GM21447 (cell line): ENCODE measurements around the gene ATL1.

ENCODE experiments used
- ATAC-seq: cut with Tn5 transposase; IDR thresholded peaks from one replicate; pipeline ENCODE4 v1.9.1; 2021; ENCODE audit not compliant: unreplicated experiment

ATL1 gene

DNA sequence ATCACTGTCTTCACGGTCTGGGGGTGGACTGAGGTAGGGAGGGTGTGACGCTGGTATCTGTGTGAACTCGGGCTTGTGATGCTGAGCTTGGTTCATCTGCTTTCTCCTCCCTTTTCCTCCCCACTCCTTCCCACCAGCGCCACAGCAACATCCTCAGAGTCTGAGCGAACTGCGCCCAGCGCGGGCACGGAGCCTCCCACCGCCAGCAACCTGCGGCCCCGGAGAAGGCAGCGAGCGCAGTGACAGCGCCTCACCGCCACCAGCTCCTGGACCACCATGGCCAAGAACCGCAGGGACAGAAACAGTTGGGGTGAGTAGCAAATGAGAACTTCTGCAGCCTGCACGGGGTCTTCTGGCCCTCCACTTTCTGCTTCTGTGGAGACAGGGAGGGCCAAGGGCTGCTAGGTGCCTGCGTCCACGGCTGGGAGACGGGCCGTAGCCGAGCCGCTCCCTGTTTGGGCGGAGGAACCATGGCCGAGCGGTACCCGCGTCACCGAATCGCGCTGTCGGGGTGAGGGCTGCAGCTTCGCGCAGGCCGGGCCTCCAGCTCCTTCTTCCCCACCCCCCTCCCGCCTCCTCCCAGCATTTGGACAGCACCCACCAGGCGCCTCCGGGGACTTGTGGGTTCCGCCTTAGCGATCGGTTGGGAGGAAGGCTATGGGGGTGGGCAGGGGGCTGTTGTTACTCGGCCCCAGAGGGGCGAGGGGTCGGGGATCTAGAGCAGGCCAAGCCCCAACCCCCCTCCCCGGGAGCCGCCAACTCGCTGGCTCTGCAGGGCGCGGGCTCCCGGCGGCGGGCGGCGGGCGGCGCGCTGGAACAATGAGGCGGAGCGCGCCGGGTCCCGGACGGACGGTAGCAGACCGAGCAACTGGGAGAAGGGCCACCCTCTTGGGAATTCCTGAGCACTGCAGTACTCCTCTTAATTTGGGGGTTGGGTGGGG is at the start of gene ATL1:
ATL1 (plus strand) TSS at position 156 of the 941 bp plus-strand sequence; CDS start at position 277, 121 bp downstream.
- no peak for ATAC-seq

DNA sequence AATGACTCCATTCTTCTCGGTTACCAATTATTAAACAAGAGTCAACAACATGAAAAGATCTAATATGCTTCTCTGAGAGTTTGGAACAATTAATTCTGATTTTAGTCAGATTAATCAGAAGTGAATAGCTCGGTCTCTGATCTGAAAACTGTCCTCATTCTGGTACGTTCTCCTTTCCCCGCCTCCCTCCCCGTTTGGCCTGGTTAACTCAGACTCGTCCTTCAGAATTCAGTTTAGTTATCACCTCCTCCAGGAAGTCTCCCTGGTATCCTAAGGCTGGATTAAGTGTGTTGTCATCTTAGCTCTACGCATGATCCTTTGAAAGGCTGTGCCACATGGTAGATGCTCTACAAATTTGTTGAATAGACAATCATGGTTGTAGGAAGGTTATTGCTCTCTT is 49.8 kb upstream of the ATL1 start:
- ATAC-seq, result no peak

DNA sequence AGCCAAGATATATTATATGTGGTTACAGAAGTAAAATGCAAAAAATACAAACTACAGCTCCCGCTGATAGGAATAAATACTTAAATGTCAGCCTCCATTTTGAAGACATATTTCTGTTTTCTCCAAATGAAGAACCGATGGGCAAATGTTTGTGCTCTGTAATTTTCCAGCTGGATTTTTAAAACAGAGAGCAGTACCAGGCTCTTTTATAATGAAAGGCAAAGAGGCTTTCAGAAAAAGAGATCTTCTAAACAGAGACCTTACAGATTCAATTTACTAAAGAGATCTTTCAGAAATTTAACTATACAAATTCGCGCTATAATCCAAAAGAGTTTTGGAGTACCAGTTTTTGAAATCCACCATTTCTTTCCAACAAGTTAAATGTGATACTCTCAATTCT is 47.5 kb upstream of the ATL1 start:
- no peak for ATAC-seq

DNA sequence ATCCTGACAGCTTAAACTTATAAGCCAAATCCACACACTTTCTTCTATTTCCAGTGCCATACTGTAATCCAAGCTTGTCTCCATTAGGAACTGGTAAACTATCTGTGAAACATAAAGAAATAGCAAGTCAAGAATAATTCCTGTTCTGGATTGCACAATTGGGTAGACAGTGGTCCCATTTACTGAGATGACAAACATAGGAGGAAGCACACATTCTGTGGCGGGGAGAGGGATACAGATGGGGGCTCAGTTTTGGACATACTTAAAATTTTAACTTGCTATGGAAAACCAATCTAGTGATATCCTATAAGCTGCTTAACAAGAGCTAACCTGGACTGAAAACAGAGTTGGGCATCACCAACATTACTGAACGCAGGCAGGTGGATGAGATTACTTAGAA is 43.9 kb upstream of the ATL1 start:
- ATAC-seq, result no peak

DNA sequence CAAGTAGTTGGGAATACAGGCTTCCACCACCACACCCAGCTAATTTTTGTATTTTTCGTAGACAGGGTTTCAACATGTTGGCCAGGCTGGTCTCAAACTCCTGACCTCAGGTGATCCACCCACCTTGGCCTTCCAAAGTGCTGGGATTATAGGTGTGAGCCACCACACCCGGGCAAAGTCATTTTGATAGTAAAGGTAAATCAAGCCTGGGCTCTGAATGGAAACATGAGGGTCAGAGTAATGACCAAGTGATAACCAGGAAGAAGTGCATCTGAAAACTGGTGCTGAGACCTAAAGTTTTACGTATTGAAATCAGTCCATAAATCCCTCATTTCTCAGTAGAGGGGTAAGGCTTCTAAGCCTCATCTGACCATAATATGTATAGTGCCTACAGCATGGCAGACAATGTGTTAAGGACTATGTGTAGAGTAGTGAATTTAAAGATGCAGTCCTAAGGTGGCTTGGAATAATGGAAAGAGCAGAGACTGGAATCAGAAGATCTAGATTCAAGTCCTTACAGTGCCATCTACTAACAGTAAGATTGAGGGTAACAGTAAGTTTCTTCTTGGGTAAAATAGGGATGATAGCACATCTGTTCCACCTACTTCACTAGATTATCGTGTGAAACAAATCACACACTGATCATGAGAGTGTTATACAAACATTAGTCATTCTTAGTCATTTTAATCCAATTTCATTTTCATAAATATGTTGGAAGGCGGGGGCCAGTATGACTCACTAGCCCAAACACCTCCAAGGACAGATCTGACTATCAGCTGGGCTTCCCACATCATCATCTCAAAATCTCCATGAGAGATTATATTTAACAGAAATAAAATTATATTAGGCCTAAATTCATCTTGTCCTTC is 38.8 kb upstream of the ATL1 start:
- ATAC-seq, result peak; percentile 67

DNA sequence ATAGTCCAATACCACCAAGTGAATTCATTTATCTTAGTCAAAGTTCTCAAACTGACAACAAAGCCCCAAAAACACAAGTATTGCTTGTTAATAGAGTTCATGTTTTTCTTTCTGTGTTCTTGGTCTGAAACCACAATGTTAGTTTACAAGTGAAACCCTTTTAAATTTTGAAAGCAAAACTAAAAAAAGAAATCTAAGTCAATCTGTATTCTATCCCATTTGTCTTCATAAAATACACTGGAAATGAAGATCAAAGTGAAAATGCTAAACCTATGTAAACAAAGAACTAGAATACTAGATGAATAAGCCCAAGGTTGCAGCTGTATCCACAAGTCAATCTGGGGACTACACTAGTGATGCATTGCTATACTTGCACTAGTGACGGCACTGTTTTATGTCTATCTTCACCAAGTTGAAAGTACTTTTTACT is 38.0 kb upstream of the ATL1 start:
- ATAC-seq, result peak; percentile 58

DNA sequence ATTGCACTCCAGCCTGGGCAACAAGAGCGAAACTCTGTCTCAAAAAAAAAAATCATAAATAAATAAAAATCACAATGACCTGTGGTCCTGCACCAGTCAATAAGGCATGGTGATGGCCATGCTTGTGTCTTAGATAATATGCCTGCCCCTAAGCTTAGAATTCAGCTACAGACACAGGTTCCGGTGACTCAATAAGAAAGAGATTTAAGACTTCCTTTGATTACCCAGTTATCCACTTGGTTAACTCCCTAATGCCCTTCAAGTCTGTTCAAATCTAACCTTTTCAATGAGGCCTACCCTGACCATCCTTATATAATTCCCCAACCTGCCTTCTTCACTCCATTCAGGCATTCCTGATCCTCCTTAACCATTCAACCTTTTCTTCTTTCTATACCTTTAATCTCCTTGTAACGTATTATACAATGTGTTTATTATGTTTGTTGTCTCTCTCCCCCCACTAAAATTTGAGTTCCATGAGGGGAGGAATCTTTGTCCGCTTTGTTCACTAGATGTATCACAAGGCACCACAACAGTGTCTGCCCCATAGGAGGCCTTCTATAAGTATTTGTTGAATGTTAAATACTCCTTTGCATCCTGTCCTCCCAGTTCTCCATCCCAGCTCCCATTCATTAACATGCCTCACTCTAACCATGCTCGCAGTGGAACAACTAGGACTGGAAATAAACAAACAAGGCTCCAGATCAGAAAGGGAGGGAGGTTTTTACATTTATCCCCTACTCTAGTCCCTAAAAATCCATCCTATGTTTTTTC is 36.5 kb upstream of the ATL1 start:
- ATAC-seq, result no peak

DNA sequence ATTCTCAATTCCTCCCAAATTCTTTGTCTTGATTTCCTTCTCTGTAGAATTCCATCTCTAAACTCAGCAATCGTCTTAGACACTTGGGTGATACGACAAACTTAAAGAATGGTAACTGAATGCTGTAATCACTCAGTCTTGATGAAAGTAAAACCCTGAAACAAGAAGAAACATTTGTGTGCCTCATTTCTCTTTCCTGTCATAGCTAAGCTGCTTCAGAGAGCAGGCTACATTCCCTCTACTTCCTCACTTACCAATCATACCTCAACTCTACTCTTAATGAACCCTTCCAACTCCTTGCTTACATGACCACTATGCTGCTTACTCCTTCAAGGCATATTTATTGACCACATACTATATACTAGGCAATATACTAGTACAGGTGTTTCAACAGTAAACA is 35.9 kb upstream of the ATL1 start:
- ATAC-seq, result peak; percentile 44

DNA sequence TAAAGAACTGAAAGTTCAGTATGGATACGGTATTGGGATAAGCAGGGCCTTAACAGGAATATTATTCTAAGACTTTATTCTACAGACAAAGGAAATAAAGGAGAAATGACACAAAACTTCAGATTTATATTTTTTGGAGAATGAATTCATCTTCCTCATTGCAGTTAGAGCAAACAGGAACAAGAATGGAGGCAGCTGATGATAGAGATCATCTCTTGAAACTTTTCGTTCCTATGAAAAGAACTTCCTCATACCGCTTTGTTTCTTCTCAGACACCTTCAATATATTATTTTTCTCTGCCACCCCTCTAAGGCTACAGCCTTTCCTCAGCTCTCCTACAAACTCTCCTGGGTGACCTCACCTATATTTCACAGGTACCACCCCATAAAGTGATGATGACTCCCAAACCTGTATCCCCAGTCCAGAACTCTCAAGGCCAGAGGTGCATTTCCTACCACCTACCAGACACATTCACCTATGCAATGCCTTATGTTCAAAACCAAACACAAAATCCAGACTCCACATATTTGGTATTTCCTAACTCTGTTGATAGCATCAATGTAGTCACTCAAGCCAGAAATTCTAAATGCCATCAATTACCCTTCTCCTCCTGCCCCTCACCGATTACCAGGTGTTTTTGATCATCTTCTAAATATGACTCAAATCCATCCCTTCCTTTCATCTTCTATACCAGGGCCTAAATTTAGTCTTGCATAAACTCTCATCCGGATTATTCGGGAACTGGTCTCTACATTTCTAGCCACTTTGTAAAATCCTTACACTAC is 35.0 kb upstream of the ATL1 start:
- ATAC-seq, result no peak

DNA sequence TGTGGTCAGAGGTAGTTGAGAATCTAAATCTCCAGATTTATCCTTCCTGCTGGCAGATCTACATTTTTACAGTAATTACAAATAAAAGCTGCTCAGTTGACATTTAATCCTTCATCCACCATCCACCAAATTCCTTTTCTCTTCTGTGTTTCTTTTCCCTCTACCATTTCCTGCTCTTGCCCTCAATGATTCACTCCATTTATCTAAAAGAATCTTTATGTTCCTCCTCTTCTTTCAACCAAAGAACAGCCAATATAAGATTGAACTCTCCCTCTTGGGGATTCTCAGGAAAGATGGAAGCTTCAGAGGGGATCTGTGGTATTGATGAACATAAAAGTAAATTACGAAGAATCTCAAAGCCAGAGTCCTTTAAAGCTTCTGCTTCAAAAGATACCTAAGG is 31.9 kb upstream of the ATL1 start:
- no peak for ATAC-seq

DNA sequence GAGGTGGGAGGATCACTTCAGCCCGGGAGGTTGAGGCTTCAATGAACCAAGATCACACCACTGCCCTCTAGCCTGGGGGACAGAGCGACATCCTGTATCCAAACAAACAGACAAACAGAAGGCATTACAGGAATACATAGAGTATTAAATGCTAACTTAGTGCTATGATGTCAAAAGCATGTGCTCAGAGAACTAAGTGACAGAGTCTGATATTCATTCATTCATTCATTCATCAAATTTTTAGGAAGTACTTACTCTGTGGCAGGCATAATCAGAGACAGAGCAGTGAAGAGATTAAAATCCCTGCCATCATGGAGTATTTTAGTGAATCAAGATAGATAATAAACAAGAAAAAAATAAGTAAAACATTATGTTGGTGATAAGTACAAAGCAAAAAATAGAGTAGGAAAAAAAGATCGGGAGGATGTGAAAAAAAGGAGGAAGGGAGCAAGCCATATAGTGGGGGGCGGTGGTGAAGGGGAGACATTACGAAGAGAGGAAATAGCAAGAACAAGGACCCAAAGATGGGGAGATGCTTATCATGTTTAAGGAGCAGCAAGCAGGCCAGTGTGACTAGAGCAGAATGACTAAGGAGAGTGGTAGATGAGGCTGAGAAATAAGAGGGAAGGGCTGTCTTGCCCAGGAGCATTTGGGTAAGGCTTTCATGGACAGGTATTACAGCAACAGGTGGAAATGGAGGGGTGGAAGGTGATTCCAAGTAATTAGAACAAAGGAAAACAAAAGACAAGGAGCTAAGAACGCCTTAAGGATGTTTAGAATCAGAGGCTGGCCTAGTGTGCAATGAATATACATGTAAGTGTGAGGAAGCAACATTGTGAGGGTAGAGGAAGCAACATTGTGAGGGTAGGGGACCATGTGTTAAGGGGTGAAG is 30.4 kb upstream of the ATL1 start:
- ATAC-seq, result no peak

DNA sequence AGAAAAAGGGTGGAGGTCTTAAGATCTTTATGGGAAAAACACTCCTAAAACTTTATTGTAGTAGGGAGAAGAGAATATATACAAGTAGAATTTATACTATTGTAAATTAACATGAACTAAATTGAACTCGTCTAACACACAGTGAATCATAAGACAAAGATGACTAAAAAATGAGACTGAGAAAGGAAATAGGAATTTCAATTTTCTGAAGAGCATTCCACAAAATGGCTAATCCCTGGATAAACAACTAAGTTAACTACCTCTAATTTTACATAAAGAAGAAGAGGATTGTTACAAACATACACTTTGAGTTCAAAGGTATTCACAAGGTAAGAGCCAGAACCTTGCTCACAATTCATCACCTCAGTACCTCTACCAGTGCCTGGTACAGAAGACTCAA is 29.6 kb upstream of the ATL1 start:
- no peak for ATAC-seq

DNA sequence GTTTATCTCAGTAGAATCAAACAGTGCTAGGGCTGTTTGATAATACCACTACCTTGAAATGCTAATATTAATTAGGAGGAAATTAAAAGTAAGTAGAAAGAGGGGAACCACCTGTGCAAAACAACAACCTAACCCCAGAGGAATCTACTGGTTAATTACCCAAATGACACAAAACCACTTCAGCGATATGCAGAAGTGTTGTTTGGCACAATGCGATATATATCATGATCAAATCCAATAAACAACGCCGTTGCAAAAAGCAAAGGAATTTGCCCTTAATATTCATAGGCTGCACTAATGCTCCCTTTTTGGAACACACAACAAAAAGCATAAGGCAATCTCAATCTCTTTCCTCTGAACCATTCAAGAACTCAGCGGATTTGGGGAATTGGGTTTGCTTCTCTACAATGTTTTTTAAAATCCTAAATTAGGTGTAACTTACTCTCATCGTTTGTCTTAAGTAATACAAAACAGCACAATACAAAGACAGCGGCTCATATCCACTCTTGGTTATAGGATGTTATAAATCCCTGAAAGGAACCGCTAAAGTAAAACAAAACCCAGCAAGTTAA is 29.1 kb upstream of the ATL1 start:
- no peak for ATAC-seq

DNA sequence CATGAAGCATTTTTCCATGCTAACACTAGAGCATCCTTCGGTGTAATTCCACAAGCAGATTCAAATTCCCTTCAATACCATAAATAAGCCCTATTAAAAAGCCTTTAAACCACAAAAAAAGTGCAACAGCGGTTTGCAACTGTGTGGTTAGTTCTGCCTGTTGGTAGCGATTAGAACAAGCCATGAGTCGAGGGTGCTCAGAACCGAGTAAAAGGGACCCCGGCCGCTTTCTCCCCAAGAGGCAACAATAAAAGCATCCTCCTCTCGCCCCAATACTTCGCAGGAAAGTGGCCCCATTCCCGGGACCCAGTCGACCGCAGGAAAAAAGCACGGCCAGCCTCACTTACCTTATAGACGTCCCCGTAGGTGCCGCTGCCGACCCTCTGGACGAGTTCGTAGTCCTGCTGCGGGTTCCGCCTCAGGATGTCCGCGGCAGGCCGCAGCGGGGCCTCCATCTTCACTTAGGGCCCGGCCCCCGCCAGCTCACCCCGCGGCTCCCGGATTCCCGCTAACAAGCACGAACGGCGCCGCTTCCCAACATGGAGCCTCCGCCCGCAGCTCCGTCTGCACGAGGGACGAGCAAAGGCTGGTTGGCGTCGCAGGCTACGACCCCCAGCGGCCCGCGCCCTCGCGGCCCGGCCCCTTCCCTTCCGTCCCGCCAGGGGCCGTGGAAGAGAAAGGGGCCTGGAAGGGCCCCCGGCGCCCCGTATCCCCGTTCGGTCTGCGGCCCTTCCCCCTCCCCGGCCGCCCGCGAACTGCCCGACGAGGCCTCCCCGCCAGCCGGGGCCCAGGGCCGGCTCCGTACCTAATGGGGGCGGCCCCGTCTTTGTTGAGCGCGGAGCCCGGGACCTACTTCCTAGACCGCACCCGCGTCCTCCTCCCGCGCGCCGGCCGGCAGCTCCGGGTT is 28.1 kb upstream of the ATL1 start:
- ATAC-seq, result peak; percentile 34

DNA sequence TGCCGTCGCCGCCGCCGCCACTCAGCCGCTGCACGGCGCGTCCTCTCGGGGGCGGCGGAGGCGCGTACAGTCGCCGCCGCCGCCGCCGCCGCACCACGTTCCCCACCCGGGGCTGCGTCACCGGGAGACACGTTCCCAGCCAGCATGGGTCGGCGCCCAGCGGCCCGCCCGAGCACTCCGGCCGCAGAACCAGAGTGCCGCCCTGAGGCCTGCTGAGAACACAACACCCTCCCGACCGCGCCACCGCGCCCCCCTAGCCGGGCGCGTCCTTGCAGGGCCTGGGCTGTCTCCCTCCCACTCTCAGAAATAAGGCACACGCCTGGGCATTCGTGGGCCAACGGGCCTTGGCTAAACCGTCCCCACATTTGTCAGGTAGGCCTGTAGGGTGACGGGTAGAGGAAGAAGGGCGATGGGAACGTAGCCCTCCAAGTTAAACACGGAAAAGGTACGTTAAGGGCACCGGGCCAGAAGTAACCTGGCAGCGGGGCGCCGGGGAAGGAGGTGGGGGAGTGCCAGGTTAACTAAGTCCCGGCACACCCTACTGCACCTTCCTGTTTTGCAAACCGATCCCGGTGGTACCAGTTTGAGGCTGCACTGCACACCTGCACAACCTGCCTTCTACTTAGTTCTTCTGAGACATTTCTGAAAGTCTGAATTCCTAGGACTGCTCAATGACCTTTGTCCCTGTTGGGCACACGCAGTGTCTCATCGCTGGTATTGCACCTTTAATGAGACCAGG is 27.3 kb upstream of the ATL1 start, which contains the start of gene MAP4K5:
MAP4K5 (minus strand) TSS at position 68 of the 739 bp plus-strand sequence. CDS start 520 bp downstream, outside the sequence.
- peak; percentile 92 for ATAC-seq

DNA sequence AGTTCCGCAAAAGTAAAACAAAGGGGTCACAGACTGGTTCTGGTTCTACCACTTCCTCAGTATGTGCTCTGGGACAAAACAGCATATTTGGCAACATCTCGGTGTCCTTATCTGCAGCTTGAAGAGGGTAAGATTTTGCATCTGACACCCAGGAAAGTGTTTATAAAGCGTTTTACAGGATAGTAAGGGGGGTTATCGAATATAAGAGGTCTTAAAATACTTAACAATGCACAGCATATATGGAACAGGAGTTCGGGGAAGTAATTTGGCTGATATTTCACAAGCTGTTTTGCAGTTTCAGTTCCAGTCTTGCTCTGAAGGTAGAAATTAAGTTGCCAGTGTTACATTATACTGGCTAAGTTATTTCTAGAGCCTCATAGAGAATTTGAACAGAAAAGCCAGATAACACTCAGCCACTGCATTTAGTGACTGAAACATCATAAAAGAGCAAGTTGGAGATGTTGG is 26.7 kb upstream of the ATL1 start:
- peak; percentile 23 for ATAC-seq

DNA sequence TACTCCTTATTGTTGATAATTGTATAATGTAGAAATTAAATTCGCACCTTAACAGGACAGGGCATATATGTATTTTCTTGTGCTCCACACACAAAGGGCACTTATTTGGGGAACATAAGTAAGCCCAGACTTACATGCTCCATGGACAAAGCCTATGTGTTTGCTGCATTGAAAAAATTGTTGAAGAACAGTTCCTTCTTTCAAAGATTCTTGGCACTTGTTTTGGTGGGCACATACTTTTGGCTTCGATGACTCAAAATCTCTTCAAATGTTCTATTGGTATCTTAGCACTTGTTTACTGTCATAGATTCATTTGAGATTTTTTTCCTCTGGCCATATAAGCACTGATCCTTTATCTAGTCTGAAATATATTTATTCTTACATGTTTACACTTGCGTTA is 26.1 kb upstream of the ATL1 start:
- no peak for ATAC-seq
